CD4-positive, alpha-beta T cell treated with Interleukin-17A for 4 hours (primary cell): Measurements from ENCODE around the gene TMCO4.
"Not testable (repeated sequence)": the region's sequence is repeated elsewhere in the genome, so short reads cannot be mapped to it uniquely, and the experiment has no call there.

Experiments used
- DNase-seq: peaks from one replicate; pipeline ENCODE4 v3.0.0-alpha.2; 2020; ENCODE audit warnings: mixed read lengths

Gene TMCO4

GRCh38 chr1:19812875-19813642, 13.3 kb upstream of the TMCO4 start:
- no peak for DNase-seq

- peak; percentile 68 for DNase-seq
Observed at GRCh38 chr1:19811206-19811851, 11.6 kb upstream of the TMCO4 start.

- DNase-seq = no peak
Observed at GRCh38 chr1:19809044-19809750, 9.5 kb upstream of the TMCO4 start.

- no peak for DNase-seq
Observed at GRCh38 chr1:19808351-19808750, 8.6 kb upstream of the TMCO4 start.

GRCh38 chr1:19804831-19805251, 5.1 kb upstream of the TMCO4 start:
- no peak for DNase-seq

- no peak for DNase-seq
Observed at GRCh38 chr1:19802269-19802668, 2.6 kb upstream of the TMCO4 start.

- DNase-seq = peak; percentile 64
Observed at GRCh38 chr1:19800076-19800804, 524 bp upstream of the TMCO4 start.

GRCh38 chr1:19798486-19799229, 1.1 kb downstream of the TMCO4 start:
- DNase-seq = no peak

- no peak for DNase-seq
Observed at GRCh38 chr1:19797827-19798226, 1.9 kb downstream of the TMCO4 start.

GRCh38 chr1:19794583-19794982, 5.1 kb downstream of the TMCO4 start:
- no peak for DNase-seq

- no peak for DNase-seq
Observed at GRCh38 chr1:19793360-19794046, 6.2 kb downstream of the TMCO4 start.

GRCh38 chr1:19792237-19793002, 7.3 kb downstream of the TMCO4 start:
- DNase-seq = no peak

- DNase-seq = not testable (repeated sequence)
Observed at GRCh38 chr1:19790061-19790975, 9.4 kb downstream of the TMCO4 start.

GRCh38 chr1:19786988-19787423, 12.7 kb downstream of the TMCO4 start:
- no peak for DNase-seq

- DNase-seq = no peak
Observed at GRCh38 chr1:19785660-19786059, 14.1 kb downstream of the TMCO4 start.

GRCh38 chr1:19780267-19780877, 19.3 kb downstream of the TMCO4 start:
- DNase-seq = no peak

GRCh38 chr1:19776933-19777332, 22.8 kb downstream of the TMCO4 start:
- no peak for DNase-seq

GRCh38 chr1:19776287-19776686, 23.4 kb downstream of the TMCO4 start:
- DNase-seq = no peak

GRCh38 chr1:19775831-19776230, 23.9 kb downstream of the TMCO4 start:
- no peak for DNase-seq
